Measurements from ENCODE around the gene MYPOP. TPM values are rescaled to one million over a fixed set of nuclear protein-coding genes. Genes with fewer than 3 reads are reported as not detected.

MYPOP gene
- total and polyA plus RNA-seq, 9 of the 15 experiments (the other 6 are each of a cell fraction or from before 2014, with no cell fraction given): 0.32 to 7.6 (median 1.6) TPM

- TF ChIP-seq ZNF253 (CRISPR knock-in tag; conservative IDR thresholded peaks at IDR 0.05) (no peak), E4F1 (CRISPR knock-in tag; IDR thresholded peaks at IDR 0.05; ENCODE audit: borderline replicate concordance) (no peak), ZNF431 (CRISPR knock-in tag; IDR thresholded peaks at IDR 0.05) (no peak), ZNF143 (CRISPR knock-in tag; IDR thresholded peaks at IDR 0.05) (peak; percentile 97), ZBTB11 (CRISPR knock-in tag; IDR thresholded peaks at IDR 0.05) (0 out of 6 replicates have a peak, but pooled peaks of 1 of the 3 experiments have one; percentile 18), NCOR1 (IDR thresholded peaks at IDR 0.05) (no peak), GTF2F1 (IDR thresholded peaks at IDR 0.05; ENCODE audit: low read depth, low read length) (0 out of 2 replicates have a peak, but pooled peaks have one; percentile 27), HNRNPK (IDR thresholded peaks at IDR 0.05; ENCODE audit: low read depth, low read length, poor library complexity, severe bottlenecking) (no peak), IFI16 (CRISPR knock-in tag; IDR thresholded peaks at IDR 0.05) (no peak), E2F5 (CRISPR knock-in tag; IDR thresholded peaks at IDR 0.05) (peak; percentile 91; the same call in 1 of the 2 replicates), PHF8 (IDR thresholded peaks at IDR 0.05; ENCODE audit: borderline replicate concordance, low read length) (peak; percentile 69; the same call in 1 of the 2 replicates), PBX2 (CRISPR knock-in tag; IDR thresholded peaks at IDR 0.05; ENCODE audit: low read depth) (no peak), PBX2 (tag; conservative IDR thresholded peaks at IDR 0.05; ENCODE audit: low read depth) (no peak), NFXL1 (CRISPR knock-in tag; IDR thresholded peaks at IDR 0.05) (no peak), MAFF (IDR thresholded peaks at IDR 0.05; ENCODE audit: low read length) (no peak), CREB1 (IDR thresholded peaks at IDR 0.05) (peak; percentile 82), CREB1 (CRISPR knock-in tag; IDR thresholded peaks at IDR 0.05) (peak; percentile 87), BDP1 (IDR thresholded peaks at IDR 0.05; ENCODE audit: insufficient read depth, insufficient read length) (no peak), SRSF9 (IDR thresholded peaks at IDR 0.05; ENCODE audit: borderline replicate concordance, low read depth, low read length) (no peak)
Measured at GRCh38 chr19:45927565-45928261, 25.3 kb upstream of the MYPOP start (continued).
